ENCODE results near the gene DERL2. TPM values are rescaled to one million over a fixed set of nuclear protein-coding genes. Genes with fewer than 3 reads are reported as not detected.

Gene DERL2
- polyA plus RNA-seq, 1 donor from 2014 or later = 64.4 TPM

GRCh38 chr17:5527601-5528250 is 41.7 kb upstream of the DERL2 start:
- H4K20me1 ChIP-seq (ENCODE audit: insufficient read depth) = no peaks in the 10 kb centered on the region
- H3K4me3 ChIP-seq (ENCODE audit: low read length) = no peak overlapping the region
- no peak for TF ChIP-seq CTCF (IDR thresholded peaks at IDR 0.05; ENCODE audit: poor library complexity, severe bottlenecking)
- no peak for TF ChIP-seq POLR2AphosphoS5 (IDR thresholded peaks at IDR 0.05)
- TF ChIP-seq SMC3 (conservative IDR thresholded peaks at IDR 0.05; ENCODE audit: poor library complexity) = no peak
- H3K4me2 ChIP-seq (ENCODE audit: low read length) = no peak overlapping the region
- H3K36me3 ChIP-seq (ENCODE audit: insufficient read depth, low read length) = no peaks in the 10 kb centered on the region
- no peak overlapping the region for H3K27ac ChIP-seq (ENCODE audit: low read length)
- H2AFZ ChIP-seq (ENCODE audit: low read depth, low read length) = no peak overlapping the region
- no peaks in the 10 kb centered on the region for H3F3A ChIP-seq (ENCODE audit: insufficient read depth, low read length, poor library complexity, severe bottlenecking)
- H3K9me3 ChIP-seq (ENCODE audit: low read length) = no peaks in the 10 kb centered on the region
- H3K27me3 ChIP-seq (ENCODE audit: insufficient read depth, low read depth, low read length) = no peaks in the 10 kb centered on the region
- H3K9ac ChIP-seq (ENCODE audit: low read length) = no peak overlapping the region
- no peaks in the 10 kb centered on the region for H3K79me2 ChIP-seq (replicated peaks; ENCODE audit: insufficient read depth, low read length)
- H3K9me2 ChIP-seq (ENCODE audit: insufficient read depth, low read length) = no peaks in the 10 kb centered on the region

GRCh38 chr17:5526821-5527598 is 41.0 kb upstream of the DERL2 start:
- TF ChIP-seq MXI1 (conservative IDR thresholded peaks at IDR 0.05; ENCODE audit: poor library complexity, severe bottlenecking) (no peak), POLR2AphosphoS5 (IDR thresholded peaks at IDR 0.05) (no peak), TAF1 (IDR thresholded peaks at IDR 0.05; ENCODE audit: low read depth) (no peak), SMC3 (conservative IDR thresholded peaks at IDR 0.05; ENCODE audit: poor library complexity) (no peak), REST (IDR thresholded peaks at IDR 0.05; ENCODE audit: borderline replicate concordance) (no peak), EZH2 (IDR thresholded peaks at IDR 0.05; ENCODE audit: borderline replicate concordance, insufficient read depth, low read length, poor library complexity, severe bottlenecking) (no peak), CTCF (IDR thresholded peaks at IDR 0.05; ENCODE audit: poor library complexity, severe bottlenecking) (no peak), EP300 (conservative IDR thresholded peaks at IDR 0.05; ENCODE audit: poor library complexity, severe bottlenecking) (no peak), RAD21 (conservative IDR thresholded peaks at IDR 0.05) (no peak)
- no peak overlapping the region for H3K4me2 ChIP-seq (ENCODE audit: low read length)
- no peaks in the 10 kb centered on the region for H3K79me2 ChIP-seq (replicated peaks; ENCODE audit: insufficient read depth, low read length)
- H3F3A ChIP-seq (ENCODE audit: insufficient read depth, low read length, poor library complexity, severe bottlenecking) = no peaks in the 10 kb centered on the region
- peak overlapping the region; percentile 17 for H3K27ac ChIP-seq (ENCODE audit: low read length)
- no peaks in the 10 kb centered on the region for H3K9me2 ChIP-seq (ENCODE audit: insufficient read depth, low read length)
- no peaks in the 10 kb centered on the region for H3K27me3 ChIP-seq (ENCODE audit: insufficient read depth, low read depth, low read length)
- H3K4me3 ChIP-seq (ENCODE audit: low read length) = no peak overlapping the region
- no peaks in the 10 kb centered on the region for H3K9me3 ChIP-seq (ENCODE audit: low read length)
- H3K36me3 ChIP-seq (ENCODE audit: insufficient read depth, low read length) = no peaks in the 10 kb centered on the region
- H4K20me1 ChIP-seq (ENCODE audit: insufficient read depth) = no peaks in the 10 kb centered on the region
- peak overlapping the region; percentile 10 for H2AFZ ChIP-seq (ENCODE audit: low read depth, low read length)
- no peak overlapping the region for H3K9ac ChIP-seq (ENCODE audit: low read length)
